SK-N-DZ (cell line): ENCODE data around the gene ASCL2.

Source experiments
- DNase-seq: peaks from one replicate; pipeline ENCODE4 v3.0.0-alpha.2; 2015; ENCODE audit warnings: low spot score

The ASCL2 gene

GRCh38 chr11:2272946-2273280, 2.5 kb upstream of the ASCL2 start:
- DNase-seq: no peak

GRCh38 chr11:2272228-2272945, 2.0 kb upstream of the ASCL2 start:
- no peak for DNase-seq

GRCh38 chr11:2271327-2272227, 1.2 kb upstream of the ASCL2 start:
- no peak for DNase-seq

- no peak for DNase-seq
These were observed 614 bp upstream of the ASCL2 start for GRCh38 chr11:2271077-2271326.

- DNase-seq: no peak
These were observed 627 bp downstream of the ASCL2 start for GRCh38 chr11:2269601-2270321.

- no peak for DNase-seq
These were observed 1.4 kb downstream of the ASCL2 start for GRCh38 chr11:2268729-2269600.

GRCh38 chr11:2267851-2268728, 2.3 kb downstream of the ASCL2 start:
- no peak for DNase-seq

GRCh38 chr11:2267306-2267850, 3.0 kb downstream of the ASCL2 start:
- DNase-seq: no peak

- DNase-seq: no peak
These were observed 3.6 kb downstream of the ASCL2 start for GRCh38 chr11:2266586-2267305.

- DNase-seq: no peak
These were observed 4.4 kb downstream of the ASCL2 start for GRCh38 chr11:2265854-2266585.

GRCh38 chr11:2265396-2265795, 5.0 kb downstream of the ASCL2 start:
- DNase-seq: no peak

- DNase-seq: no peak
These were observed 5.9 kb downstream of the ASCL2 start for GRCh38 chr11:2264366-2265053.

- DNase-seq: no peak
These were observed 6.5 kb downstream of the ASCL2 start for GRCh38 chr11:2263724-2264360.

- no peak for DNase-seq
These were observed 7.3 kb downstream of the ASCL2 start for GRCh38 chr11:2263071-2263565.

- no peak for DNase-seq
These were observed 7.9 kb downstream of the ASCL2 start for GRCh38 chr11:2262301-2263070.

- DNase-seq: no peak
These were observed 8.8 kb downstream of the ASCL2 start for GRCh38 chr11:2261436-2262230.
